ENCODE results near the gene ZNF408.

Gene ZNF408

DNA sequence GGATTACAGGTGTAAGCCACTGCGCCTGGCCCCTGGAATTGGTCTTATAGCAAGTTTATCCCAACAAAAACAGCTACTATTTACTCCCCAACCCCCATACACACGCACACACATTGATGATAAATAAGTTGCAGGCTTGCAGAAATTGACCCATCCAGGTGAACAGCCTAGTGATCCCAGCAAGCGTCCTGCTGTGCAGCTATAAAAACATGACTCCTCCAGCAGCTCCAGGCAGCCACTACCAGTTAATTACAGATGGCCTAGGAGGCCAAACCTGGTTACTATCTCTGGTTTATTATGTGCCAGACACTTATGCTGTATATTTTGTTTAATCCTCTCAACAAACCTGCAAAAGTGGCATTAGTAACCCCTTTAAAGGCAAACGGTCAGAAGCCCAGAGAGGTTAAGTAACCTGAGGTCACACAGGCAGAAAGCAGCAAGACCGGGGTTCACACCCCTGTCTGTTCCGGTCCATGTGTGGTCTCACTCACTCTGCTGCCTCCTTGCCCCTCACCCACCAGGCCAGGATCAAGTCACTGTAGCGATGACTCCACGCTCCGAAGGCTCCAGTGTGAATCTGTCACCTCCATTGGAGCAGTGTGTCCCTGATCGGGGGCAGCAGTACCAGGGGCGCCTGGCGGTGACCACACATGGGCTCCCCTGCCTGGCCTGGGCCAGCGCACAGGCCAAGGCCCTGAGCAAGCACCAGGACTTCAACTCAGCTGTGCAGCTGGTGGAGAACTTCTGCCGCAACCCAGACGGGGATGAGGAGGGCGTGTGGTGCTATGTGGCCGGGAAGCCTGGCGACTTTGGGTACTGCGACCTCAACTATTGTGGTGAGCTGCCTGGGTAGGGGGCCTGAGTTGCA is 24.7 kb downstream of the ZNF408 start:
- DNase-seq (ENCODE audit: low read depth in 1 of 2, low spot score in 1 of 2) = no peak

- DNase-seq (ENCODE audit: low read depth in 1 of 2, low spot score in 1 of 2) = no peak
These were observed 25.5 kb downstream of the ZNF408 start for GRCh38 chr11:46726206-46726862.

DNA sequence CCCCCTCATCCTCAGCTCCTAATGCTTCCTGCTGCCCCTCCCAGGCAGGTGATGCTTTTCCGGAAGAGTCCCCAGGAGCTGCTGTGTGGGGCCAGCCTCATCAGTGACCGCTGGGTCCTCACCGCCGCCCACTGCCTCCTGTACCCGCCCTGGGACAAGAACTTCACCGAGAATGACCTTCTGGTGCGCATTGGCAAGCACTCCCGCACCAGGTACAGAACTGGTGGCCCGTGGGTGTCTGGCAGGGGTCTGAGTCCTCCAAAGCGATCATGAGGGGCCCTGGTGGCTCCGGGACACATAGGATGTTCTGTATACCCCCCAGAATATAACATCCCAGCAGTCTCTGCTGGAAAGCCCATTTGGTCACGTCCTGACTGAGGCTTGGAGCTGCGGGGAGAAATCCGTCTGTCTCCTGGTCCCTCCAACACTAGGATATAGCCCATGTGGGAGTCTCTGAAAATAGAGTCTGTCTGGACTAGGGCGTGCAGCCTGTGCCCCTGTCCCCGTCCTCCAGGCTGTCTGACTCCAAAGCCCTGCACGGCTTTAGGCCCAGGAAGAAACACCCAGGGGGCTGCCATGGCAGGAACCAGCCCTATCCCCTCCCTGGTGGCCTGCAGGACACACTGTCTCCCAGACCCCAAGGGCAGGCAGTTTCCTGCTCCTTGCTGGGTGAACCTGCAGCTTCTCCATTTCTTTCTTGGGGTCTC is 27.3 kb downstream of the ZNF408 start:
- DNase-seq (ENCODE audit: low read depth in 1 of 2, low spot score in 1 of 2) = no peak

DNA sequence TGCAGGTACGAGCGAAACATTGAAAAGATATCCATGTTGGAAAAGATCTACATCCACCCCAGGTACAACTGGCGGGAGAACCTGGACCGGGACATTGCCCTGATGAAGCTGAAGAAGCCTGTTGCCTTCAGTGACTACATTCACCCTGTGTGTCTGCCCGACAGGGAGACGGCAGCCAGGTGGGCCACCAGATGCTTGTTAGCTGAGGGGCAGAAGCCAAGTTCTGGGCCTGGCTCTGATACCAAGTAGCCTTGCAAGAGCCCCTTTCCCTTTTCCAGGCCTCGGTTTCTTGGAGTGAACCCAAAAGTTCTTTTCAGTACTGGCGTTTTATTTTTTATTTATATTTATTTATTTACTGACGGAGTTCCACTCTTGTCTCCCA is 27.8 kb downstream of the ZNF408 start:
- no peak for DNase-seq (ENCODE audit: low read depth in 1 of 2, low spot score in 1 of 2)

- DNase-seq (ENCODE audit: low read depth in 1 of 2, low spot score in 1 of 2) = no peak
These were observed 28.5 kb downstream of the ZNF408 start for GRCh38 chr11:46729110-46730027.

DNA sequence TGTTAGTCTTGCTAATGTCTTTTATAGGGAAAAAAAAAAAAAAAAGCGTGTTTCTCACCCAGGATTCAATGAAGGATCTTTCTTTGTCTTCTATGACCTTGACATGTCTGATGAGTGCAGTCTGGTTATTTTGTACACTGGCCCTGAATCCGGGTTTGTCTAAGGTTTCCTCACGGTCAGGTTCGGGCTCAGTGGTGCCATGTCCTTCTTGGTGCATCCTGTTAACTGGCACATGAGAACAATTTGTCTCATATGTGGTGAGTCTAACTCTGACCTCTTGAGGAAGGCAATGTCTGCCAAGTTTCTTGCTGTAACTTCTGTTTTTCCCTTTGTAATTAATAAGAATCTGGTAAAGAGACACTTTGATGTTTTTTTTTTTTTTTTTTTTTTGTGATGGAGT is 30.7 kb downstream of the ZNF408 start:
- DNase-seq (ENCODE audit: low read depth in 1 of 2, low spot score in 1 of 2) = no peak

- DNase-seq (ENCODE audit: low read depth in 1 of 2, low spot score in 1 of 2) = no peak
These were observed 32.4 kb downstream of the ZNF408 start for GRCh38 chr11:46733234-46733633.

- DNase-seq (ENCODE audit: low read depth in 1 of 2, low spot score in 1 of 2) = no peak
These were observed 35.3 kb downstream of the ZNF408 start for GRCh38 chr11:46736146-46736545.

DNA sequence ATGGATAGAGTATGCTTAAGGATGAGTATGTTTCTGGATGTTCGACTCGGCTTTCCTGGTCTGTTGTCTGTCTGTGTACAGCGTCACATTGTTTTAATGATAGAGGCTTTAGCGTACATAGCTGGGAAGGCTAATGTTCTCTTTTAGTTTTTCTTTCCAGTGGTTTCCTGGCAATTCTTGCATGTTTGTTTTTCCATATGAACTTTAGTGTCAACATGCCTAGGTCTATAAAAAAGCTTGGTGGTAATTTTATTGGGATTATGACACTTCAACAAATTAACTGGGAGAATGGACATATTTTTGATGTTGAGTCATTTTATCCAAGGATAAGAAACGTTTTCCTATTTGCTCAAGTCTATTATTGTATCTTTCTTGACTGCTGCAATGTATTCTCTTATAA is 35.8 kb downstream of the ZNF408 start:
- DNase-seq (ENCODE audit: low read depth in 1 of 2, low spot score in 1 of 2) = no peak

GRCh38 chr11:46737699-46738098 is 36.9 kb downstream of the ZNF408 start:
- no peak for DNase-seq (ENCODE audit: low read depth in 1 of 2, low spot score in 1 of 2)

DNA sequence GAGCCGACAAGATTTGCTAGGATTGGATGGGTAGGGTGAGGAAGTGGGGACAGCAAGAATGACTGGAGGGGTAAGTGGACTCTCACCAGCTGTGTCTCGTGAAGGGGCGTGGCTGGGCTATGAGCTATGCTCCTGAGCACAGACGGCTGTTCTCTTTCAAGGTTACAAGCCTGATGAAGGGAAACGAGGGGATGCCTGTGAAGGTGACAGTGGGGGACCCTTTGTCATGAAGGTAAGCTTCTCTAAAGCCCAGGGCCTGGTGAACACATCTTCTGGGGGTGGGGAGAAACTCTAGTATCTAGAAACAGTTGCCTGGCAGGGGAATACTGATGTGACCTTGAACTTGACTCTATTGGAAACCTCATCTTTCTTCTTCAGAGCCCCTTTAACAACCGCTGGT is 38.1 kb downstream of the ZNF408 start:
- no peak for DNase-seq (ENCODE audit: low read depth in 1 of 2, low spot score in 1 of 2)

DNA sequence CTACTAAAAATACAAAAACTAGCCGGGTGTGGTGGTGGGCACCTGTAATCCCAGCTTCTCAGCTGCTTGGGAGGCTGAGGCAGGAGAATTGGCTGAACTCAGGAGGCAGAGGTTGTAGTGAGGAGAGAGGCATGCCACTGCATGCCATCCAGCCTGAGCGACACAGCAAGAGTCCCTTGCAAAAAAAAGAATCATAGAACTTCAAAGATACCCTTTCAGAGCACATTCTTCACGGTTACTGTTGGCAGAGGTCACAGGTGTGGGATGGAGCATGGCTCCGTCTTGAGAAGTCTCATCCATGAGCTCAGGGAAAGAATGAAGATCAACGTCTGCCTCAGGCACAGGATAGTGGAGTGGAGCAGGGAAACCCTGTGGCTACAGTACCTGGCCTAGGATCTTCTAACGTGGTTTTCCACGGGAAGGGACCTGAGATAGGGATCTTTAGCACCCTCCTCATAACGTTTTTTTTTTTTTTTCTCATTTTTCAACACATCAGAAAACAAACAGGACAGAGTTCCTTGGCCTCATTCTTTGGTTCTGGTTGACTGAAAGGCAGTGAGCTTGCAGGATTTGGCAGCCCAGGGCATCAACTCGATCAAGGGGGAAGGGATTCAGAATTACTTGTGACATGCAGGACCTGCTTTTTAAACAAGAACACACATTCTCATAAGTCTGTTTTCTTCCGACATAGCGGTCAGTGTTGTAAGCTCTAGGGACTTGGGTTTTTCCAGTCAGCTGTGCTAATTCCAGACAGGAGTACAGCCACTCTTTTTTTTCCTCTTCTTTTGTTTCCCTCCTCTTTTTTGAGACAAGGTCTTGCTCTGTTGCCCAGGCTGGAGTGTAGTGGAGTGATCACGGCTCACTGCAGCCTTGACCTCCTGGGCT is 41.0 kb downstream of the ZNF408 start:
- no peak for DNase-seq (ENCODE audit: low read depth in 1 of 2, low spot score in 1 of 2)

DNA sequence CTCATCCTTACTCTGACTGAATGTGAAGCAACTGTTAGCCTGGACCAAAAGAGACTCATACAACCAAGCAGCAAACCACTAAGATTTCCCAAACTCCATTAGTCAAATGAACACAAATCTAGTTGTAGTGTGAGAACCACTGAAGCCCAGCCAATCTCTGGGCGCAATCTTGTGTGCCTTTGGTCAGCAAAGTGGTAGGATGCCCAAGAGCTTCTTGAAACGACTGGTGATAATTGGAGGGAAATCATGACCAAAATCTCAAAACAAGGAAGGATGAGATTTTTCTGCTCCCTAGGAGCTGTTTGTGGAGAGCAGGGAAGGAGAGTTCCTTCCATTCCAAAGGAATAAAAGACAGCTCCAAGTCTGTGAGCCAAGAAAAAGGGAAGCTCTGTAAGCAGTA is 42.2 kb downstream of the ZNF408 start:
- no peak for DNase-seq (ENCODE audit: low read depth in 1 of 2, low spot score in 1 of 2)

DNA sequence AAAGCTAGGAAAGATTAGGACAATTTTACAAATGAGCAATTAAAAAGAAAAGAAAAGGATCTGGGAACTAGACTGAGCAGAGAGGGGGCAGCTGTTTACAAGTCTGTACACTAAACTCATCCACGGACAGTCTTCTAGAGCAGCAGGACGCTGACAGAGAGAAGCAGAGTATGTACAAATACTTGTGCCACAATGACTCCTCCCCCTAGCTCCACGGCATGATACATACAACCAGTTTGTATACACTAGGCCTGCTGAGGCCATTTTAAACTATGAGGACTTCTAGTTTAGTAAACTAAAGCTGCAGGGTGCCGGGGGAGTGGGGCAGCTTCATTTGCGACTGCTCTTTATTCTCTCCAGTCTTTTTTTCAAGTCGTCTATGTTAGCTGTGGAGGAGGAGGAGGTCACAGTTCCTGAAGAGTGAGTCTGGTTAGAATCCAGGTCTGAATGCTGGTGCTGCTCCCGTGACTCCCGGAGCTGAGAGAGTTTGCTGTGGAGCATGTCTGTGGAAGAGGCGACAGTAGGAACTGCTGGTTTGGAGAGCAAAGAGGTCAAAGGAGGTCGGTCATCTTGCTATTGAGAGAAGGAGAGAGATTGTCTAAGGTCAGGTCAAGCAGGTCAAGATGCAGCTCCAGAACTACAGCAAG is 43.0 kb downstream of the ZNF408 start:
- no peak for DNase-seq (ENCODE audit: low read depth in 1 of 2, low spot score in 1 of 2)

GRCh38 chr11:46745328-46745727 is 44.5 kb downstream of the ZNF408 start:
- DNase-seq (ENCODE audit: low read depth in 1 of 2, low spot score in 1 of 2) = no peak

DNA sequence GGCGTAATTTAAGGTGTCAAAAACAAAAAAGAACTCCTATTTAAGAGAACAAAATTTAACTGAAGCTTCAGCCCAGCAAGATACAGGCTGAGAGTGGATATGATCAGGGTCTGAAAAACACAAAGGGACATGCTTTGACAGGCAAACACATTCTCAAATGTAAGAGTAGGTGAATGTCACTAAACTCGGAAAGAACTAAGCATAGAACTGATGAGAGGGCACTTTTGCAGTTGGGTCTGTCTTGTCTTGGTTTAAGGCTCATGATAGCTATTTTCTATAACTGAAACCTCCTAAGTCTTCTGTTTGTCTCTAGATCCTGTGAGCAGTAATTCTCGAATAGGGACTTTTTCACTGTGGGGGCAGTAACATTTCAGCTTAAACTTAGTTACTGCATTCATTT is 45.2 kb downstream of the ZNF408 start:
- DNase-seq (ENCODE audit: low read depth in 1 of 2, low spot score in 1 of 2) = no peak

- DNase-seq (ENCODE audit: low read depth in 1 of 2, low spot score in 1 of 2) = no peak
These were observed 46.3 kb downstream of the ZNF408 start for GRCh38 chr11:46747150-46747549.

Measured in stimulated activated CD4-positive, alpha-beta T cell treated with anti-CD3 and anti-CD28 coated beads, Interleukin-15, amount 100 ng/mL, for 1 hour (primary cell).